Stimulated activated CD4-positive, alpha-beta T cell treated with anti-CD3 and anti-CD28 coated beads, Interleukin-4, amount 100 ng/mL, for 24 hours (primary cell): ENCODE data around the gene STX12.
"Not testable (repeated sequence)": the region's sequence is repeated elsewhere in the genome, so short reads cannot be mapped to it uniquely, and the experiment has no call there.

Experiments
- DNase-seq: peaks from one replicate; pipeline ENCODE4 v3.0.0-alpha.2; 2020

Gene STX12

DNA sequence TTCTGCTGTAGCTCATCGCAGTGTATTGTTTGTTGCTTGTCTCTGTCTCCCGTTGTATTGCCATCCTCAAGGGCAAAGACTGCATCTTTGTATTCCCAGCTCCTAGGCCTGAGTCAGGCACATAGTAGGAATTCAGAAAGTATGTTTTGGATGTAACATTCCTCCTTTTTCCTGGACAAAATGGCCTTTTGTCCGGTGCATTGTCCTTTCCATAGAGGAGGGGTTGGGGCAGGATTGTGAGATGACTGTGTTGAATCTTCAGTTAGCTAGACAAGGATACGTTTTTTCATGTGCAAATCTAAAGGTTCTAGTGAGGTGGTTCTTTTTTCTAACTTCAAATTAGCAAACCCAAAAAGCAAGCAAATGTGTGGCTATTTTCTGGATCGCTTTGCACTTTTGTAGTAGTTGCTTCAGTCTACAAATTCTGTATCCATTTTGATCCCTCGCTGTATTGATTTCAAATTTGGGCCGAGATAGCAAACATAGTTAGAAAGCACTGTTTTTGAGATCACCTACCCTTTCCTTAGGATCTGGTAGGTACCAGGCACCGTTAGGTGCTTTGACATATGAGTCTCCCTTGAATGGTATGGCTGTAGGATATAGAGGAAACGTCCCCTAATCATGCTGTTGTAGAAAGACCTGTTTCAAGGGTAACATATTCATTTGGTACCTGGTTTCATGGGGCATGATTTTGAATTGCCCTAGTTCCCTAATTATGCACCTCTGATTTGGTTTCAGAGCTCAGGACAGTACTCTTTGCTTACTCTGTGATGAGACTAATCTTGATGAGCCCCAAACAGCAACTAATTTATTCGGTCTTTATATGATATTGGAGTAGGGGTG, 58.8 kb downstream of the STX12 start:
- DNase-seq: no peak

DNA sequence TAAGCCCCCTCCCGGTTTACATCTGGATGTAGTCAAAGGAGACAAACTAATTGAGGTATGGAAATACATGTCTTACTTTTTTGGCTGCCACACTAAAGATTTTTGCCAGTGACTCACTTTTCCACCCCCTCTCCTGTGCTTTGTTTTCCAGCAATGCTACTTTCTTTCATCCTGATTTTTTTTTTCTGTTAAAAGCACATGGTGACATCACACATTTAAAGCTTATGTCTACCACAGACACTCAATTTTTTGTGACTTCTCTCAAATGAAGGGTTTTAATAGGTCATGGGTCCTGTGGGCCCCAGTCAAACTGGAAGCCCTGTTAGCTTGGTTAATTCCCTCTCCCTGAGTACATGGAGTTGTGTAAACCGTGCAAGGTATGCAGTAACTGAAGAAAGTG, 59.7 kb downstream of the STX12 start:
- no peak for DNase-seq

DNA sequence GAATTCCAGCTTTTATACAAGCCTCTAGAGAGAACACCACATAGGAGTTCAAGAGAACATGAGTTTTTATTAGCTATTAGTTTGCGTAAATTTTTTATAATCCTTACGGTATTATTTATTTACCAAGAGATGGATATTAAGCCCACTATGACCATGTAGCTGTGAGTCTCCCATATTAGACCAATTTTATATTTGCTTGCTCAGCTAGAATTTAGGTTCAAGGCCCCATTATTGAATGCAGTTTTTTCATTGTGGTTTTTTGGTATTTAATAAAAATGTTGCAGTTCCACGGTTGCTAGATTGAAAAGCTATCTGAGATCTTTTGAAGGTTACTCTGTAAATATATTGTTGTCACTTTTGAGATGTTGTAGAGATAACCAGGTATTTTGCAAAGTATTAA, 60.5 kb downstream of the STX12 start:
- no peak for DNase-seq

DNA sequence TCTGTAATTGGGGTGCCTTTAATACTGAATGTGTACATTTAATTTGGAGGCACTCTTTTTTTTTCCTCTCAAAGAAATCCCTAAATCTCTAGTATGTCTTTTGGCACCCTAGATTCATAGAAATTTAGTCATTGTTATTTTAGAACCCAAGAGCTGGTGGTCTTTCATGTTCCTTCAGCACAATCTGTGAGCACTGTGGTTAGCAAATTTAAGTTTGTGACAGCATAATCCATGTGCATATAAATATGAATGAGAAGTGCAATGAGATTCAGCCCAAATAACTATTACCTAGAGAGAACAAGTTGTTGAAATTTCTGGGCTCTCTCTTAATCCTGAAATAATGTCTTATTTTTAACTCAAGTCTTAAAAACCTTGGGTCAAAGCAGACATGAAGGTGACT, 62.0 kb downstream of the STX12 start:
- DNase-seq: no peak

DNA sequence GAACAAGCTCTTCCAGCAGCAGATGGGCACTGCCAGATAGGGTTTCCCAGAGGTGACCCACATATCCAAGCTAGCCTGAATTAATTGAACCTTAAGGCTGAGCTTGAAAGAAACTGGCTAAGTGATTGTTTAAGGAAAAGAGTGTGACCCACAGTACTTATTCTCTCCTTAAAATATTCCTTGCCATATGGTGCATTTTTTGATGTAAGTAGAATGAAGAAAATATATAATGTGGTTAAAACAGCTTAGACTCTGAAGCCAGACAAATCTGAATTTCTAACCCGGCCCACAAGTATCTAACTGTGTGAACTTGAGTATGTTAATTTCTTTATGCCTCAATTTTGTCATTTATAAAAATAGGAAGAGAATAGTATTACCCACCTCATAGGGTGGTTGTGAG, 62.5 kb downstream of the STX12 start:
- DNase-seq: no peak

DNA sequence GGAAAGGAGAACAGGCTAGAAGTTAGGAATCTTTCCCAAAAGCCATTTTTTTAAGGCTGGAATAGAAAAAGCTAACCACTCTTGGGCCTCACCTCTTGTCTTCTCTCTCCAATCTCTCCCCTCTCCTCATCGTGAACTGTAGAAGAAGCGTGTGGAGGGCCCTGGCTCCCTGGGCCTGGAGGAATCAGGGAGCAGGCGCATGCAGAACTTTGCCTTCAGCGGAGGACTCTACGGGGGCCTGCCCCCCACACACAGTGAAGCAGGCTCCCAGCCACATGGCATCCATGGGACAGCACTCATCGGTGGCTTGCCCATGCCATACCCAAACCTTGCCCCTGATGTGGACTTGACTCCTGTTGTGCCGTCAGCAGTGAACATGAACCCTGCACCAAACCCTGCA, 76.9 kb downstream of the STX12 start:
- no peak for DNase-seq

DNA sequence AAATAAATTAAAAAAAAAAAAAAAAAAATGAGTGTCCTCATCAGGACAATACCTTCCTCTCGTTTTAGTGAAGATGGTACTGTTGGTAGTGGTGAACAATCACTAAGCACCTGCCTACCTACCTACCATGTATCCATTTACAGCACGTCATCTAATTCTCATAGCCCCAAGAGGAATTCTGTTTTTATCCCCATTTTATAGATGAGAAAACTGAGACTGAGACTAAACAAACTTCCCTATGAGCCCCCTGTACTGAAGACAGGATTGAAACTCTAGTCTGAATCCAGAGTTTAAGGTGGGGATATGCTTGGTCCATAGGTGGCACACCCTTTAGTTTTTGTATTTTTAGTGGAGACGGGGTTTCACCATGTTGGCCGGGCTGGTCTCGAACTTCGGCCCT, 82.1 kb downstream of the STX12 start:
- DNase-seq: no peak

DNA sequence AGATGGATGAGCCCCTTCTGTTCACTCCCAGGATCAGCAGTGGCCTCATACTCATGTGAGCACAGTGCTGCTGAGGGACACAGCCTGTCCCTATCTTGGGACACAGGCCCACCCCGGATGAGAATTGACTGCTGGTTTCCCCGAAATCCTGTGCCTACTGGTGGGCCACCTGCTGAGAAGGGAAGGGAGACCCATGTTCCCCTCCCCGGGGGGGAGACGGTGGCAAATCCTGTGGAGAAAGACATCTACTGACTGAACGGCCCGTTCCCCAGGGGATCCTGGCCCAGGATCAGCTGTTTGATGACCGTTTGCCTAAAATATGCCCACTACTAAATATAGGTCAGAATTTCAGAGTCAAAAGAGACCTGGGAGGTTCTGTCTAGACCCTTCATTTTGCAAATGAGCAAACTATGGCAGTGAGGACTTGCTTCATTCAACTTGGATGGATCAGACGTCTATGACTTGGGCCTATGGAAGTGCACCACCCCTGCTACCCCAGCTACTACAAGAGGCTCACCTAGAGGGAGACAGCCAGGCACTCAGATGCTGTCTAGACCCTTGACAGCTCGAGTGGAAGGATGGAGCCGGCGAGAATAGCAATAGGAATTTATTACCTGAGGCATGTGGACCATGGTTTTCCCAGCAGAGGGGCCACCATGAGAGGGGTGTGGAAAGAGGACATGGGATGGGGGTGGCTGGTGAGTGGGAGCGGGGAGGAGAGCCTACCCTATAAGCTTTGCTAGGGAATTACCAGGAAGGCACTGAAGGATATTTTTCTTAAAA, 83.7 kb downstream of the STX12 start:
- no peak for DNase-seq

DNA sequence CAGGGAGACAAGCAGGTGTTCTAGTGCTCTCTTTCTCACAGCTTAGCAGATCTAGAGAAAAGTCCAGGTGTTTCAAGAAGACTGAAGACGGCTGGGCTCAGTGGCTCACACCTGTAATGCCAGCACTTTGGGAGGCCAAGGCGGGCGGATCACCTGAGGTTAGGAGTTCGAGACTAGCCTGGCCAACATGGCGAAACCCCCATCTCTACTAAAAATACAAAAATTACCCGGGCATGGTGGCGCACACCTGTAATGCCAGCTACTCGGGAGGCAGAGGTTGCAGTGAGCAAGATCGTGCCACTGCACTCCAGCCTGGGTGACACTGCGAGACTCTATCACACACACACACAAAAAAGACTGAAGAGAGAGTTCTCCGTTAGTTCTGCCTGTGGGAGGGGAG, 84.5 kb downstream of the STX12 start:
- not testable (repeated sequence) for DNase-seq

DNA sequence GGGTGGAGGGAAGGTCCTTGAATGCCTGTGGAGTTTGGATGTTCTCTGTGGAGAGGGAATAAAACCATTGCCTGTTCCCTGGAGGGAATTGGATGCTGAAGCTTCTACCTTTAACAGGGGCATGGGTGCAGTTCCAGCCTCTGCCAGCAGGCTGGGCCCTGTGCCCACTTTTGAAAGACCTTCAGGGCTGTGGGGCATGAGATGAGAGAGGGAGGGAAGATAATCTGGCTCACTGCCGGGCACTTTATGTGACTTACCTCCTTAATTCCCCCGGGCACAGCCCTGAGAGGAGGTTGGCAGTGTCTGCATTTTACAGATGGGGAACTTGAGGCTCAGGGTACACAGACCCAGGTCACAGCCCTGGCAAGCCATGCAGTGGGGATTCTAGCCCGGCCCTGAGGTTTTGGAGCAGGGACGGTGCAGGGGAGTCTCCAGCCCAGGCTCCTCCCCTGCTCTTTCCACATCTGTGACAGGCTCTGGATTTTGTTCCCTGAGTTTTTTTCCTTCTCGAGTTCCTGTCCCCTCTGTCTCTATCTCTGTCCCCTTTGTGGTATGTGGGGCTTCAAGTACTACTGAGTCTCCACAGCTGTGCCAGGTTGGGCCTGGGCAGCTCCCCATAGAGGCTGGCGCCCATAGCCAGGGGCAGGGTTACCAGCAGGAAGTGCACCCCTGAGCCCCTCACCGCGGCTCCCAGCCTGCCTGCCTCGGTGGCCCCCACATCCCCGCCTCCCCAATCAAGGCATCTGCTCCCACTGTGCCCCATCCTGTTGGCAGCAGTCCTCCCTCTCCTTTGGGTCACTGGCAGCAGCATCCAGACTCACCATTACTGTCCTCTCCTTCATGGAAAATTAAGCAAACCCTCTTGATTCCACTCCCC, 85.3 kb downstream of the STX12 start:
- peak; percentile 86 for DNase-seq

DNA sequence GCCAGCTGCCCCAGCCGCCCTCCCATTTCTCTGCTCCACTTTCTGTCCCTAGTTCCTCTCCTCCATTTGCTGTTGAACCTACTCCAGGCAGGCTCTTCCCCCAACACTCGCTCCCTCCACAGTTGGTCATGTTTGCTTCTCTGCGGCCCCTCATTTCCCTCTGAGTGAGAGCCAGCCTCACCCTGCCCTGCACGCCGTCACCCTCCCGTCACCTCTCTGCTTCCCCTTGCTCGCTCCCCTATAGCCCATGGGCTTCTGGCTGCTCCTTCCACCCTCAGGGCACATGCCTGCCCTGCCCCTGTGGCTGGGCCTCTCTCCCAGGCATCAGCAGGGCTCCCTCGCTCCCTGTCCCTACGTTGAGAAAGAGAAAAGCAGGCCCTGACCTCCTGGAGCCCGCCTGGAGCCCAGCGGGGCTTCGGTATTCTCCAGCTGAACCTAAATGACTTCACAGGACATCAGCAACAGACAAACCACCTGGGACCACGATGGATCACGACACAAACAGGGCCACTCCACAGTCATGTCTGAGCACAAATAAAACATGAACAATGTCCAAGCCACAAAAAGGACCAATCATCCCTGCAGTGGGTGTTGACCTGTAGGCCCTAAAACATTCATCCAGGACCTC, 86.0 kb downstream of the STX12 start:
- no peak for DNase-seq

DNA sequence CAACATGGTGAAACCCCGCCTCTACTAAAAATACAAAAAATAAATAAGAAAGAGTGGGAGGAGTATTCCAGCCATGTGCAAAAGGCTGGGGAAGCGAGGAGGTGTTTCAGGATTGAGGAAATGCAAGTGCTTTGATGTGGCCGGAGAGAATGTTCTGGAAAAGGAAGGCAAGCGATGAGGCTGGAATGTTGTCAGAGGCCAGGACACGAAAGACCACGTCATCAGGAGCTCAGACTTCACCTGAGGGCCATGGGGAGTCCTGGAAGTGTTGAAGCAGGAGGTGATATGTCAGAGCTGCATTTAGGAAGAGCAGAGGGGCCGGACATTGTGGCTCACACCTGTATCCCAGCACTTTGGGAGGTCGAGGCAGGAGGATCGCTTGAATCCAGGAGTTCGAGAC, 88.4 kb downstream of the STX12 start:
- DNase-seq: no peak

DNA sequence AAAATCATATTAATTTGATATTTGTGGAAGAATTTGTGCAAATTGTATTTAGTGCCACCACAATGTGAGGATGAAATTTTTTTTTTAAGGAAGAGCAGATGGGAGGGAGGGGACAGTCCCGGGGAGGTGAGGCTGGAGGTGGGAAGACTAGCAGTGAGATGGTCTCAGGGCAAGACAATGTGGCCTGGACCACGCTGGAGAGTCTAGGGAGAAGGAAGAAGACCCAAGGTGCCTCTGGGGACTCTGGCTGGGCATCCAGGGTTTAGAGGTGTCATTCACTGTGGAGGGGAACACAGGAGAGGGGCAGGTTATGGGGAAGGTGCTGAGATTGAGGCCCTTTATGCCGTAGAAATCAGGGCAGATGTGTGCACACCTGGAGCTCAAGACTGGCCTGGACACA, 89.0 kb downstream of the STX12 start:
- no peak for DNase-seq

DNA sequence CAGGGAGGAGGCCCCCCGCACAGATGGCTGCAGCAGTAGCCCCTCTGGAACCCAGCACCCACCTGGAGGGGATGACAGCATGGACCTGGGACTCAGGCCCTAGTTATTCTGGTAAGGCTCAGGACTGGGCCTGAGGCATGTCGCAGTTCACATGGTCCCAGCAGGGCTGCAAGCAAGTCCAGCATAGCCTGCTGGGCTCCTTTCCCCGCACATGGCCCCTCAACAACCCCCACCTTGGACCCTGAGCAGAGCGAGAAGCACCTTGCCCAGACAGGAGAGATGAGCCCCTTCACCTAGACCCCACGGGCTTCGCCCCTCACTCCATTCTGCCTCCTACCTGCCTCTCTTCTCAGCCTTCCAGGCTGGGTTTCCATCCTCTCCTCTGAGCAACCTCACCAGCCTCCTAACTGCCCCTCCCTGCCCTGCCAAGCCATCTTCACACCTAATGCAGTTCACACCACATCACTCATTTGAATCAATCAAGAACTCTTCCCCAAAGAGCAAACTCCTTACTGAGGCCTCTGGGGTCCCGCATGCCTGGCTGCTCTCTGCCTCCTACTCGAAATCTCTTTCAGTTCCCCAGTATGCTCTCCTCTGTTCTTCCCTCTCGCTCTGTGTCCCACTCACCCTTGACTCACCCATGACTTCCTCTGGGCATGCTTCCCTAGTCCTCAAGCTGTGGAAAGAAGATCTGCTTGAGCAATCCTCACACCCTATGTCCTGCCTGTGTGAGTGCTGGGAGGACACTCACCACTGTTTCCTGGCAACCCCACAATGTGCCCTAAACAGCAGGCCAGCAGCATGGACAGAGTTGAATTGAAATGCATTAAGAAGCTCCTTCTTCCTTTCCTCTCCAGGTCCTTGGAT, 89.9 kb downstream of the STX12 start:
- DNase-seq: no peak

DNA sequence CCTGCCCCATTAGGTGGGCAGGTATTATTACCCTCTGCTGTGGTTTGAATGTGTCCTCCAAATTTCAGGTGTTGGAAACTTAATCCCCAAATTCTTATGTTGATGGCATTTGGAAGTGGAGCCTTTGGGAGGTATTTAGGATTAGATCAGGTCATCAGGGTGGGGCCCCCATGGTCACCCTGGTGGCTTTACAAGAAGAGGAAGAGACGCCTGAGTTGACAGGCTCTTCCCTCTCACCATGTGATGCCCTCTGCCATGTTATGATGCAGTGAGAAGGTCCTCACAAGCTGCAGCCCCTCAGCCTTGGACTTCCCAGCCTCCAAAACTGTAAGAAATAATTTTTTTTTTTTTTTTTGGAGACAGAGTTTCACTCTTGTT, 90.5 kb downstream of the STX12 start:
- DNase-seq: no peak

DNA sequence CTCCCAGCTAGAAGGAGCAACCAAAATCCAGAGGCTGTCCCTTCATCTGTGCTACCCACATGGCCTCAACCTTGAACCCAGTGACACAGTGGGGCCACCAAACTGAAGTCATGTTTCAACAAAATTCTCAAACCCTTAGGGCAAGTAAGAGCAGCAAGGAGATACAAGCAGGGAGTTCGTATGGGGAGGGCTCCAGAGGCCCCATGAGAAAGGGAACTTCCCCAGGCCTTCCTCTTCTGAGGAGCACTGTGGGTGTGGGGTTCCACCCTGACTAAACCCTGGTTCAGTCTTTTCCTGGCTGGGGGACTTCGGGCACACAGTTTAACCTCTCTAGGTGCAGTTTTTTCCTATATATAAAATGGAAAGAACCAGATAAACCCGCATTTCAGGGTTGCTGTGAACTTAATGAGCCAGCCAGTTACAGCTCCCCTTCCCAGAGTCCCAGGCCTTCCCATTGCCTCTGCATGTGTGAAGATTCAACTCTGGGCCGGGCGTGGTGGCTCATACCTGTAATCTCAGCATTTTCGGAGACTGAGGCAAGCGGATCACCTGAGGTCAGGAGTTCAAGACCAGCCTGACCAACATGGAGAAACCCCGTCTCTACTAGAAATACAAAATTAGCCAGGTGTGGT, 91.4 kb downstream of the STX12 start:
- peak; percentile 51 for DNase-seq

DNA sequence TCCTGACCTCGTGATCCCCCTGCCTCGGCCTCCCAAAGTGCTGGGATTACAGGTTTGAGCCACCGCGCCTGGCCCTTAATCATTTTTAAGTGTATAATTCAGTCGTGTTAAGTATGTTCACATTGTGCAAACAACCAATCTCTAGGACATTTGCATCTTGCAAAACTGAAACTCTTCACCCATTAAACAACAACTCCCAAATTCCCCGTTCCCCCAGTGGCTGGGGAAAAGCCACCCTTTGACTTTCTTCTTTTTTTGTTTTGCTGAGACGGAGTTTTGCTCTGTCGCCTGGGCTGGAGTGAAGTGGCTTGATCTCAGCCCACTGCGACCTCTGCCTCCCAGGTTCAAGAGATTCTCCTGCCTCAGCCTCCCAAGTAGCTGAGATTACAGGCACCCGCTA, 92.8 kb downstream of the STX12 start:
- DNase-seq: no peak

DNA sequence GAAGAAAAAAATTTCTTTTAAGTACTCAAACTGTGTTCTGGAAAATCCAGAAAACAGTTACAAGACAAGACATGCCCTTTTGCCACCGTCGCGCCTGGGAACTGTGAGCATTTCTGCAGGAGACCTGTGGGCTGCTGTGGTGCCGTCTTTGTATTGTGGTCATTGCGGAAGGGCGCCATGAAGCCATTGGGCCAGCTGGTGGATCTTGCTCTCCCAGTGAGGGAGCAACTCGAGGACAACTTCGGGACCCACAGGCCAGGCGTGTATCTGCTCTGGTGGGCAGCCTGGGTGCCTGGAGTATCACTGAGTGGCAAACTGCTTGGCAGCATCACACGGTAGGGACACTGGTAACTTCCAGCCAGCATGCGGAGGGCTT, 95.5 kb downstream of the STX12 start:
- DNase-seq: no peak

DNA sequence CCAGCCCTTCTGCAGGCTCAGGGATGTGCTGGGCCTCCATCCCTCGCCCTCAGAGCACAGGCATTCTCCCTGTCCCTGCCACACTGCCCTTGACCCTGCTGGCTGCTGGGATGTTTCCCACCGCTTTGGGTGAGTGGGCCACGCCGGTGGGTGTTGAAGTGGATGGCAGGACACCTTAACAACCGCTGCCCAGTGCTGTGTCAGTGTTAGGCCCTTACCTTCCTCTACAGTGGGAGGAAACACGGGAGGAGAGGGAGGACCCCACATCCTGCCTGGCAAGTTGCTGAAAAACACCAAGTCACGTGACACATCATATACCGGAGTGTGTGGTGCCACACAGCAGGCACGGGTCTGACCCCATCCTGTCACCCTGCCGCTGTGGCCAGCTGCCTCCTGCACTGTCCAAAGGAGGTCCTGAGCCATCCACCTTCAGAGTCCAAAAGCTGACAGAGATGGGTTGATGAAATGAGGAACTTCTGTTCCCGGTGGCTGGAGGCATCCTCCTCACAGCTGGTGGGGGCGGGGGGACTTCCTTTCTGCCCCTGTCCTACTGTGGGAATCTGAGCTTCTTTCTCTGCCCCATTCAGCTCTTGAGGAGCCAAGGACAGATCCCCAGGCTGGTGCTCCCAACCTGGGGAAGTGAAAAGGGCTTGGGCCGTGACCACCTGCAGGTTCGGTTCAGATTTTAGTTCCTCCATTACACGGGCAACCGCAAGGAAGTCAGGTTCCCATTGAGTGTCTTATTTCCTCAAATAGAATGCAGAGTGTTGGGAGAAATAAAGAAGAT, 96.1 kb downstream of the STX12 start:
- peak; percentile 66 for DNase-seq

DNA sequence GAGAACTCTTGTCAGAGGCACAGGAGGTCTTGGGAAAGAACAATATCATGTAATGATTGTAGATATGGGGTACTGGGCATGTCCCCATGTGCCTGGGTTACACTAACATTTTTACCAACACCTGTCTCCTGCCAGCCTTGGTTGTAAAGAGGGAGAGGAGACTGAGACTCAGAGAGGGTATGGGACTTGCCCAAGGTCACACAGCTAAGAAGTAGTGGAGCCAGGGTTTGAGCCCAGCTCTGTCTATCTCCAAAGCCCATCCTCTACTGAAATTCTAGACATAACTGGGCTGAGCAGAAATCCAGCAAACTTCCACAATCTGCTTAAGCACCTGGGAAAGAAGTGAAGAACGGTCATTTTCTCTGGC, 96.7 kb downstream of the STX12 start:
- DNase-seq: no peak

DNA sequence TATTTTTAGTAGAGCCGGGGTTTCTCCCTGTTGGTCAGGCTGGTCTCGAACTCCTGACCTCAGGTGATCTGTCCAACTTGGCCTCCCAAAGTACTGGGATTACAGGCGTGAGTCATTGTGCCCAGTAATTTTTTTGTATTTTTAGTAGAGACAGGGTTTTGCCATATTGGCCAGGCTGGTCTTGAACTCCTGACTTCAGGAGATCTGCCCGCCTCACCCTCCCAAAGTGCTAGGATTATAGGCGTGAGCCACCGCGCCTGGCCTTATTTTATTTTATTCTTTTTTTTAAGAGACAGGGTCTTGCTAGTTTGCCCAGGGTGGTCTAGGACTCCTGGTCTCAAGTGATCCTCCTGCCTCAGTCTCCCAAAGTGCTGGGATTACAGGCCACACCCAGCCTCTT, 98.1 kb downstream of the STX12 start:
- DNase-seq: not testable (repeated sequence)
